BE2C (cell line): ENCODE results near the gene PTPA.

Experiments
- DNase-seq: peaks from one replicate; pipeline ENCODE4 v3.0.0-alpha.2; 2020
- H3K27me3 ChIP-seq: fragments of 250-450 bp; sonication (Bioruptor Pico); 2 replicates; pipeline ENCODE4 v1.5.1; 2020; ENCODE audit warnings: mild to moderate bottlenecking
- H3K36me3 ChIP-seq: fragments of 250-450 bp; sonication (Bioruptor Pico); 2 replicates; pipeline ENCODE4 v1.5.1; 2020; ENCODE audit warnings: mild to moderate bottlenecking
- H3K4me1 ChIP-seq: fragments of 250-450 bp; sonication (Bioruptor Pico); 2 replicates; pipeline ENCODE4 v1.5.1; 2020
- H3K4me3 ChIP-seq: 2 replicates; pipeline ENCODE4 v1.5.1; 2011; ENCODE audit warnings: low read depth, low read length
- H3K9me3 ChIP-seq: fragments of 250-450 bp; sonication (Bioruptor Pico); 2 replicates; pipeline ENCODE4 v1.5.1; 2020
- TF ChIP-seq, protein P1 (sequence below): IDR thresholded peaks from 2 replicates; pipeline ENCODE4 v1.5.1; 2012; ENCODE audit warnings: mild to moderate bottlenecking, low read depth, low read length

Gene PTPA

DNA sequence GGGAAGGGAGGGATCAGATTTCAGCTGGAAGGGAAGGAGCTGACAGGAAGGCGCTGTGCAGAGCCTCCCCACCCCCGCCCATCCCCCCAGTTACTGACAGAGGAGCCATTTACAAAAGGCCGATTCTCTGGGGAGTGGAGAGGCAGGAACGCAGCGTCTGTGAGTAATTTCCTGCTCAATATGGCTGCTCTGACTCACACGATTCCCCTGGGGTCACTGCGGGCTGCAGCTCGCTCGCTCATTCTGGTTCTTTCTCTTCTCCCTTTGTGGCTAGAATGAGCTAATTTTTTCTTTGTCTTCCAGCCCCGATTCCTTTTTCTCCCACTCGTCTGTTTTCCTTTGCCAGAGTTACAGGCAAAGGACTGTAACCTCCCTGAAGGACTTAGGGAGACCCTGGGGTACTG is 28.8 kb downstream of the PTPA start:
- DNase-seq = peak; percentile 97
- H3K4me3 ChIP-seq = peak overlapping the region; percentile 58
- TF ChIP-seq, protein P1, sequence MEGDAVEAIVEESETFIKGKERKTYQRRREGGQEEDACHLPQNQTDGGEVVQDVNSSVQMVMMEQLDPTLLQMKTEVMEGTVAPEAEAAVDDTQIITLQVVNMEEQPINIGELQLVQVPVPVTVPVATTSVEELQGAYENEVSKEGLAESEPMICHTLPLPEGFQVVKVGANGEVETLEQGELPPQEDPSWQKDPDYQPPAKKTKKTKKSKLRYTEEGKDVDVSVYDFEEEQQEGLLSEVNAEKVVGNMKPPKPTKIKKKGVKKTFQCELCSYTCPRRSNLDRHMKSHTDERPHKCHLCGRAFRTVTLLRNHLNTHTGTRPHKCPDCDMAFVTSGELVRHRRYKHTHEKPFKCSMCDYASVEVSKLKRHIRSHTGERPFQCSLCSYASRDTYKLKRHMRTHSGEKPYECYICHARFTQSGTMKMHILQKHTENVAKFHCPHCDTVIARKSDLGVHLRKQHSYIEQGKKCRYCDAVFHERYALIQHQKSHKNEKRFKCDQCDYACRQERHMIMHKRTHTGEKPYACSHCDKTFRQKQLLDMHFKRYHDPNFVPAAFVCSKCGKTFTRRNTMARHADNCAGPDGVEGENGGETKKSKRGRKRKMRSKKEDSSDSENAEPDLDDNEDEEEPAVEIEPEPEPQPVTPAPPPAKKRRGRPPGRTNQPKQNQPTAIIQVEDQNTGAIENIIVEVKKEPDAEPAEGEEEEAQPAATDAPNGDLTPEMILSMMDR = no peak
- no peaks in the 10 kb centered on the region for H3K9me3 ChIP-seq
- peaks cover 31% of the 10 kb centered on the region for H3K36me3 ChIP-seq
- peaks cover 30% of the 10 kb centered on the region for H3K4me1 ChIP-seq
- H3K27me3 ChIP-seq = no peaks in the 10 kb centered on the region

DNA sequence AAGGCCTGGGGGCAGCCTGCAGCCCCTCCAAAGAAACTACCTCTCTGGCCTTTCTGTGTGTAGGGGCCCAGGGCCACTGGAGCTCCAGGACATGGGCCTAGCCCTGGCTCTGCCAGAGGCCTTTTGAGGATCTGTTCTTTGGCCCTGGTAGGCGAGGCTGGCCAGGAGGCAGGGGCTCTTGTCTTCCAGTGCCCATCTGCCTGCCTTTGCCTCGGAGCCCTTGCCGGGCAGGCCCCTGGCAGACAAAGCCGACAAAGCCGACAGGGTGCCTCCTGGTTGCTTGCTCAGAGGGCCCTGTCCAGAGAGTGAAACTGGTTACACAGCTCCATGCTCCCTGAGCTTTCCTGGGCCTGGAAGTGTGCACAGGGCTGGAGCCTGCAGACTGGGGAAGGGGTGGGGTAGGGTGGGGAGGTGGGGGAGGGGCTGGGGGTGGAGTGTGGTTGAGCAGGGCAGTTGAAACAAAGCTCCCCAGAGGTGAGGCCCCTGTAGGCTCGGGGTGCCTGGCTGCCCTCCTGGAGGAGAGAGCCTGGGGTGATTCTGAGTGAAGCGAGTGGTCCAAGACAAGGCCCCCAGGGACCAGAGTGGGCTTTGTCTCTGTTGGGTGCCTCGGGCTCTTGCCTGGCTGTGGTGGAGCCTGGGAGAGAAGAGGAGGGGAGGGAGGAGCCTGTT is 29.3 kb downstream of the PTPA start:
- peak; percentile 70 for DNase-seq
- Histone ChIP-seq H3K36me3 (peaks cover 31% of the 10 kb centered on the region), H3K27me3 (no peaks in the 10 kb centered on the region), H3K9me3 (no peaks in the 10 kb centered on the region), H3K4me1 (peaks cover 30% of the 10 kb centered on the region), H3K4me3 (peak overlapping the region; percentile 58)
- TF ChIP-seq, protein P1 = no peak

DNA sequence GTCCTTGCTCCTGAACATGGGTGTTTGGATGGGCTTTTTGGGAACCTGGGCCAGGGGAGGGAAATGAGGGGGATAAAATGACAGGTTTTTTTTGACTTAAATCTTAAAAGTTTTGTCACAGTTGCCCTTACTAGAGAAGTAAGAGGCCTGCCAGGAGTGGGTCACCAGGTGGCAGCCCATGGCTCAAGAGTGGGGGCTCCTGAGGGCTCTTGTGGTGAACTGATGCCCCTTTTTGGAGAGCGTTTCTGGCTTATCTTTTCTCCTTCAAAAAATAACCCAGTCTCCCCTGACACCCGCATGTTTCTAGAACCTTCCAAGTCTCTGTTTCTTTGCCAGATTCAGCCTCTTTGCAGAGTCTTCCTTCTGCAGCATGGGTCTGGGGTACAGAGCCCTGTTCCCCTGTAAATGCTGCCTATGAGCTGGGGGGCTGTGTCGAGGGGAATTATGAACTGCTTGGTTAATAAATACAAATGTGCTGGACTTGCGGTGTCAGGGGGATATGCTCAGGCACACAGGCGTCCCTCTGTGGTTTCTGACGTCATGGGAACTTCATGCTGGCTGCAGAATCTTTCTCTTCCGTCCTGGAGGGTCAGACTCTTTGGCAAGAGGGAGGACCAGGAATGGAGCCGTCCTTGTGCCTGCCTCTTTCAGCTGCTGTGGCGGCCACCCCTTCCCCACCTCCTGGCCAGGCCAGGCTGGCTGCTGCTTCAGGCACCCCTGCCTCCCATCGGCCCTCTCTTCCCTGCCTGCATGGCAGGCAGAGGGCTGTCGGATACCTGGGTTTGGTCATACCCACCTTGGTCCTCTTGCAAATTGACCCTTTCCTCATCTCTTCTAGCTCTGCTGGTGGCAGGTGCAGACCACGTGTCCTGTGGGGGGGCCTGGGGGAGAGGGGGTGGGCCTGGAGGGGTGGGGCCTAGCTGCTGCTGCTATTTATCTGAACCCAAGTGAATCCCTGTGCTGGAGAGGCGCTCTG is 30.1 kb downstream of the PTPA start:
- no peak for DNase-seq
- H3K4me1 ChIP-seq = peaks cover 30% of the 10 kb centered on the region
- H3K9me3 ChIP-seq = no peaks in the 10 kb centered on the region
- TF ChIP-seq, protein P1 = no peak
- no peak overlapping the region for H3K4me3 ChIP-seq
- peaks cover 29% of the 10 kb centered on the region for H3K36me3 ChIP-seq
- H3K27me3 ChIP-seq = no peaks in the 10 kb centered on the region

DNA sequence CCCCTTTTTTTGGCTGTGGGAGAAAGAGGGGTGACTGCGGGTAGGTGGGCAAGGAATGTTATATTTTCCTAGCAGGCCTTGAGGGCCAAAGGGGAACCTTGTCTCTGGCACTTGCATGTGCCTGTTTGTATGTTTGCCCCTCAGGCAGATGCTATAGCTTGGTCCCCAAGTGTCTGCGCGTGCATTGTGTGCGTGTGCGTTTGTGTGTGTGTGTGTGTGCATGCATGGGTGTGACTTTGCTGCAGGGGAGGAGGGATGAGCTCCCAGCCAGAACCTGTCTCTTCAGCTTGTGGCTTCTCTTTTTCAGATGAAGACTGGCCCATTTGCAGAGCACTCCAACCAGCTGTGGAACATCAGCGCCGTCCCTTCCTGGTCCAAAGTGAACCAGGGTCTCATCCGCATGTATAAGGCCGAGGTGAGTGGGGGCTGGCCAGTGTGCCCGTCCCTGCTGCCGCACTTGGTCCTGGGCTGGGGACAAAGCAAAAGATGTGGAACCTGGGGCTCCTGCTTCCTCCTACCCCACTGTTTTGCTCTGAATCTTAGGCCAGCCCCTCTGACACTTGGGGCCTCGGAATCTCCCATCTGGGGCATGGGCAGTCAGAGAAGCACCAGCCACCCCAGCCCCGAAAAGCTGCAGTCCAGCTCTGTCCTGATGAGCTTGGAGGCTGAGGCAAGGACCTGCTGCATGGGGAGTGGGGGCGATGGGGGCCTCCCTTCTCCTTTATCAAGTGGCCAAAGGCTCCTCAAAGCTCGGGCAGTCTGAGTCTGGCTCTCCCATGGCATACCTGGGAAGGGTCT is 31.1 kb downstream of the PTPA start:
- H3K9me3 ChIP-seq = no peaks in the 10 kb centered on the region
- DNase-seq = no peak
- H3K27me3 ChIP-seq = no peaks in the 10 kb centered on the region
- H3K4me1 ChIP-seq = peaks cover 30% of the 10 kb centered on the region
- H3K4me3 ChIP-seq = no peak overlapping the region
- TF ChIP-seq, protein P1 = no peak
- H3K36me3 ChIP-seq = peaks cover 26% of the 10 kb centered on the region

DNA sequence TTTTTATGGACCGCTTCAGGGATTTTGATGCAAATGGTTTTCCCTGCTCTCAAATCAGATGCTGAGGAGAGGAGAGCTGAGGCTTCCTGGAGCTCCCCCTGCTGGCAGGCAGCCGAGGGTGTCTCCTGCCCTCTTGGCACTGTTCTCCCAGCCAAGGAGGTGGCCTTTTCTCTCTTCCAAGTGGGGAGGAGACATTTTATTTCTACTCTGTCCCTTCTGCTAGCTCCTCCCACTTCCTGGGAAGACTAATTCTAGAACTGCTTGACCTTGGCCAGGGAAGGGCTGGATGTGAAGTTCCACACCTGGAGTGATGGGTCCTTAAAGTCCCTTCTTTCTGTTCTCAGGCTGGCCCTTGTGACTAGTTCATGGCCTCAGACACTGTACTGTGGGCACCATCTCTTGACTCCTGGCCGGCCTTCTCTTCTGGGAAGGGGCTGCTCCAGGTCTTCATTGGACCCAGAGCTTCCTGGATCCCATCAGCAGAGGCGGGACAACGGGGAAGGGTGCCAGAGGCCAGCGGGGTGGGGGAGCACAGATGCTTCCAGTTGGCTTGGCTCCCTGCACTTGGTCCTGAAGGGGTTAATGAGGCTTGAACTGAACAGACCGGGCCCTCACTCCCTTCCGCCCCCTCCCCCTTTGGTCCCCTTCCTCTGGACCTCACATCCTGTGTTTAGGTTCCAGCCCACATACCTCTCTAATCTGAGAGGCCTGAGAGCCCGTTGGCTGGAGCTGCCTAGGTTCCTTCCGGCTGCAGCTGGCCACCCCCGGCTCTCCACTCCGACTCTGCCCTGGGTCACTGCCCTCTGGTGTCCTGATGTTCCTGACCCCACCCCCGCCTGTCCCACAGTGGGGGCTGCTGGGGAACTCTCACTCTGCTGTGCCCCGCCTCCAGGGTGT is 32.1 kb downstream of the PTPA start:
- no peaks in the 10 kb centered on the region for H3K9me3 ChIP-seq
- peaks cover 26% of the 10 kb centered on the region for H3K36me3 ChIP-seq
- TF ChIP-seq, protein P1 = peak; percentile 97
- peaks cover 30% of the 10 kb centered on the region for H3K4me1 ChIP-seq
- peak; percentile 78 for DNase-seq
- no peak overlapping the region for H3K4me3 ChIP-seq
- H3K27me3 ChIP-seq = no peaks in the 10 kb centered on the region
